Fibroblast of lung (primary cell): ENCODE results near the gene CD83.

Experiments used
- EZH2 ChIP-seq: IDR thresholded peaks from 2 replicates; pipeline ENCODE4 v1.5.1; 2012; ENCODE audit warnings: low read length, control low read depth, mild to moderate bottlenecking; ENCODE audit errors: missing control alignments
- TF ChIP-seq, protein P1 (sequence below), 2 donors: IDR thresholded peaks in 1 of 2; conservative IDR thresholded peaks in 1 of 2; 1 replicate in 1 of 2; 2 replicates in 1 of 2; pipeline ENCODE4 v1.5.1; 2011 to 2012; ENCODE audit warnings: low read length in 2 of 2, control low read depth in 1 of 2, inconsistent platforms in 1 of 2, low read depth in 1 of 2, mild to moderate bottlenecking in 1 of 2

DNA sequence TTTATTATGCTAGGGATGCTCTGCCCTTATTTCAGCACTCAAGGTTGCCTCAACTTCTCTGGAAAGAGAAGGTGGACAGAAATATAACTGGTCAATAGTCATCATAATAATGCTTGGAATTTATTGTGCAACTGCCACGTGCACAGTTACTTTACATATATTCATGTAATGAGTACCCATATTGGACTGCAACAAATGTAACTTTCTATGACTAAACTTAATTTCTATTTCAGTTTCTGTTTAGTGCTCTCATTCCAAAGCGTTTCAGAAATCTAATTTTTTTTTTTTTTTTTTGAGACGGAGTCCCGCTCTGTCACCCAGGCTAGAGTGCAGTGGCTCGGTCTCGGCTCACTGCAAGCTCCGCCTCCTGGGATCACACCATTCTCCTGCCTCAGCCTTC is 28.3 kb upstream of the CD83 start:
- TF ChIP-seq, protein P1, sequence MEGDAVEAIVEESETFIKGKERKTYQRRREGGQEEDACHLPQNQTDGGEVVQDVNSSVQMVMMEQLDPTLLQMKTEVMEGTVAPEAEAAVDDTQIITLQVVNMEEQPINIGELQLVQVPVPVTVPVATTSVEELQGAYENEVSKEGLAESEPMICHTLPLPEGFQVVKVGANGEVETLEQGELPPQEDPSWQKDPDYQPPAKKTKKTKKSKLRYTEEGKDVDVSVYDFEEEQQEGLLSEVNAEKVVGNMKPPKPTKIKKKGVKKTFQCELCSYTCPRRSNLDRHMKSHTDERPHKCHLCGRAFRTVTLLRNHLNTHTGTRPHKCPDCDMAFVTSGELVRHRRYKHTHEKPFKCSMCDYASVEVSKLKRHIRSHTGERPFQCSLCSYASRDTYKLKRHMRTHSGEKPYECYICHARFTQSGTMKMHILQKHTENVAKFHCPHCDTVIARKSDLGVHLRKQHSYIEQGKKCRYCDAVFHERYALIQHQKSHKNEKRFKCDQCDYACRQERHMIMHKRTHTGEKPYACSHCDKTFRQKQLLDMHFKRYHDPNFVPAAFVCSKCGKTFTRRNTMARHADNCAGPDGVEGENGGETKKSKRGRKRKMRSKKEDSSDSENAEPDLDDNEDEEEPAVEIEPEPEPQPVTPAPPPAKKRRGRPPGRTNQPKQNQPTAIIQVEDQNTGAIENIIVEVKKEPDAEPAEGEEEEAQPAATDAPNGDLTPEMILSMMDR (conservative IDR thresholded peaks at IDR 0.05 in 1 of 2, IDR thresholded peaks at IDR 0.05 in 1 of 2; ENCODE audit: low read depth in 1 of 2, low read length in 2 of 2): no peak
- TF ChIP-seq EZH2: no peak
